Measurements from ENCODE around the gene RIC8A.

The RIC8A gene

GRCh38 chr11:206002-206384 is 1.5 kb upstream of the RIC8A start:
- peak overlapping the region; percentile 93; the same call in 1 of the 2 replicates for H3K9ac ChIP-seq (ENCODE audit: low read depth, low read length)
- peak overlapping the region; percentile 92 for H3K4me3 ChIP-seq (ENCODE audit: low read length)
- peaks cover 25% of the 10 kb centered on the region for H3K36me3 ChIP-seq (ENCODE audit: insufficient read depth, low read depth, low read length)
- H3K27ac ChIP-seq (ENCODE audit: low read length) = no peak overlapping the region
- no peaks in the 10 kb centered on the region for H3K27me3 ChIP-seq (ENCODE audit: insufficient read depth, low read length)
- H3K4me1 ChIP-seq (ENCODE audit: insufficient read depth, low read length) = peaks cover 10% of the 10 kb centered on the region
- H3K9me3 ChIP-seq (ENCODE audit: insufficient read depth, low read depth, low read length) = no peaks in the 10 kb centered on the region

DNA sequence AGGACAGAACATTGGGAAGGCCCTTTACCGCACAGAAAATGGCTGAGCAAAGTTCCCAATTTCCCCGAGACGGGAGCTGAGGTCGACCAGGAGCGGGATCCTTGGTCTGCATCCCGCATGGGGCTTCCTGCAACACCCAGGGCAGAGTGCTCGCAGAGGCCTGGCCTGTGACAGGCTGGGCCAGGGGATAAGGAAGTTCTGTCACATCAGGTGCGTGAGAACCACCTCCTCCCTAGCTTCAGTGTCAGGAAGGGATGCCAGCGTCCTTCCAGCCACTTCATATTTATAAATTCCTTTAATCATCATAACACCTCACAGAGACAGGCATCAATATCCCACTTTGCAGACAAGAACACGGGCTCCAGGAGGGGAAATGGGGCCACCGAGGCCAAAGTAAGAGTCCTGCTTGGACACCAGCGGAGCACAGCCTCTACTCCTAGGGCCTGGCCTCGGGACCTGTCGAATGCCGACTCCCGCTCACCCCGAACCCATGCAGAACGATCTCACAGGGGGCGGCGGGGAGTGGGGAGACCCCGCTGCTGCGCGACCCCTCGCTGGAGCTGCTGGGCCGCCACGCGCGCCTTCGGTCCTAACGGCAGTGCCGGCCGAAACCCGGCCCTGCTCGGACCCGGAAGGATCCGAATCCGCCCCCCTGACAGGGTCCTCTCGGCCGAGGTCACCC is 841 bp upstream of the RIC8A start:
- H3K27ac ChIP-seq (ENCODE audit: low read length) = no peak overlapping the region
- H3K36me3 ChIP-seq (ENCODE audit: insufficient read depth, low read depth, low read length) = peaks cover 32% of the 10 kb centered on the region
- H3K27me3 ChIP-seq (ENCODE audit: insufficient read depth, low read length) = no peaks in the 10 kb centered on the region
- H3K4me3 ChIP-seq (ENCODE audit: low read length) = peak overlapping the region; percentile 92
- no peaks in the 10 kb centered on the region for H3K9me3 ChIP-seq (ENCODE audit: insufficient read depth, low read depth, low read length)
- H3K4me1 ChIP-seq (ENCODE audit: insufficient read depth, low read length) = peaks cover 10% of the 10 kb centered on the region
- peak overlapping the region; percentile 93 for H3K9ac ChIP-seq (ENCODE audit: low read depth, low read length)

DNA sequence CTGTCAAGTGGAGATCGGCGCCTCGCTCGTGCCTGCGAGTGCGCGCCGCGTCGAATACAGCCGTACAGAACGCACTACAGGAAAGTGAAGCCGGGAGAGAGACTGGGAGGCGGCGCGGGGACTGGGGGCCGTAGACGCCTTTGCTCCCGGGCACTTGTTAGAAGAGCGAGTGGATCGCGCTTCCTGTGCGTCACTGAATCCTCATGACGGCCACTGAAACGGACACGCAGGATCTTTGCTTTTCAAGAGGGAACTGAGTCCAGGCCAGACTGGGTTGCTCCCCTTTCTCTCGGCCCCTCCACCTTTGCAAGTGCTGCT is 314 bp downstream of the RIC8A start:
- H3K27ac ChIP-seq (ENCODE audit: low read length) = peak overlapping the region; percentile 68

GRCh38 chr11:208181-208916 is 841 bp downstream of the RIC8A start:
- no peaks in the 10 kb centered on the region for H3K9me3 ChIP-seq (ENCODE audit: insufficient read depth, low read depth, low read length)
- H3K4me3 ChIP-seq (ENCODE audit: low read length) = peak overlapping the region; percentile 92
- no peaks in the 10 kb centered on the region for H3K27me3 ChIP-seq (ENCODE audit: insufficient read depth, low read length)
- H3K36me3 ChIP-seq (ENCODE audit: insufficient read depth, low read depth, low read length) = peaks cover 49% of the 10 kb centered on the region
- H3K4me1 ChIP-seq (ENCODE audit: insufficient read depth, low read length) = peaks cover 10% of the 10 kb centered on the region
- peak overlapping the region; percentile 68 for H3K27ac ChIP-seq (ENCODE audit: low read length)
- H3K9ac ChIP-seq (ENCODE audit: low read depth, low read length) = peak overlapping the region; percentile 93

More for the DNA sequence above, 314 bp downstream of the RIC8A start:
- H3K27me3 ChIP-seq (ENCODE audit: insufficient read depth, low read length) = no peaks in the 10 kb centered on the region
- peaks cover 44% of the 10 kb centered on the region for H3K36me3 ChIP-seq (ENCODE audit: insufficient read depth, low read depth, low read length)
- H3K4me1 ChIP-seq (ENCODE audit: insufficient read depth, low read length) = peaks cover 10% of the 10 kb centered on the region
- peak overlapping the region; percentile 93 for H3K9ac ChIP-seq (ENCODE audit: low read depth, low read length)
- no peaks in the 10 kb centered on the region for H3K9me3 ChIP-seq (ENCODE audit: insufficient read depth, low read depth, low read length)
- peak overlapping the region; percentile 92 for H3K4me3 ChIP-seq (ENCODE audit: low read length)

DNA sequence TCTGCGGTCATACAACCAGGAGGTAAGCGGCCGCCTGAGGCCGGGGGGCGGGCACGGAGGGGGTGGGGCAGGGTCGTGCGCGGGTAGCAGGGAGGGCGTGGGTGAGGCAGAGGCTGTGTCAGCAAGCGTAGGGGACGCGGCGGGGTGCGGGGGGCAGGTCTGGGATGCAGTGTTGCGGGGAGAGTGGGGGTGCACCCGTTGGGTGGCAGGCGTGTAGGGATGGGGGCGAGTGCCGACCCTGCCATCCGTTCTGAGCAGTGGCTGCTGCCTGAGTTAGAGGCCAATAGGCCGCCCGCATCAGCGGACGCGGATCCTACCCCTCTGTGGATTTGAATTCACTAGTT is 1.4 kb downstream of the RIC8A start:
- H3K4me1 ChIP-seq (ENCODE audit: insufficient read depth, low read length) = peaks cover 10% of the 10 kb centered on the region
- no peak overlapping the region for H3K27ac ChIP-seq (ENCODE audit: low read length)
- H3K9ac ChIP-seq (ENCODE audit: low read depth, low read length) = peak overlapping the region; percentile 93
- no peaks in the 10 kb centered on the region for H3K9me3 ChIP-seq (ENCODE audit: insufficient read depth, low read depth, low read length)
- peaks cover 53% of the 10 kb centered on the region for H3K36me3 ChIP-seq (ENCODE audit: insufficient read depth, low read depth, low read length)
- H3K27me3 ChIP-seq (ENCODE audit: insufficient read depth, low read length) = no peaks in the 10 kb centered on the region
- H3K4me3 ChIP-seq (ENCODE audit: low read length) = peak overlapping the region; percentile 92

DNA sequence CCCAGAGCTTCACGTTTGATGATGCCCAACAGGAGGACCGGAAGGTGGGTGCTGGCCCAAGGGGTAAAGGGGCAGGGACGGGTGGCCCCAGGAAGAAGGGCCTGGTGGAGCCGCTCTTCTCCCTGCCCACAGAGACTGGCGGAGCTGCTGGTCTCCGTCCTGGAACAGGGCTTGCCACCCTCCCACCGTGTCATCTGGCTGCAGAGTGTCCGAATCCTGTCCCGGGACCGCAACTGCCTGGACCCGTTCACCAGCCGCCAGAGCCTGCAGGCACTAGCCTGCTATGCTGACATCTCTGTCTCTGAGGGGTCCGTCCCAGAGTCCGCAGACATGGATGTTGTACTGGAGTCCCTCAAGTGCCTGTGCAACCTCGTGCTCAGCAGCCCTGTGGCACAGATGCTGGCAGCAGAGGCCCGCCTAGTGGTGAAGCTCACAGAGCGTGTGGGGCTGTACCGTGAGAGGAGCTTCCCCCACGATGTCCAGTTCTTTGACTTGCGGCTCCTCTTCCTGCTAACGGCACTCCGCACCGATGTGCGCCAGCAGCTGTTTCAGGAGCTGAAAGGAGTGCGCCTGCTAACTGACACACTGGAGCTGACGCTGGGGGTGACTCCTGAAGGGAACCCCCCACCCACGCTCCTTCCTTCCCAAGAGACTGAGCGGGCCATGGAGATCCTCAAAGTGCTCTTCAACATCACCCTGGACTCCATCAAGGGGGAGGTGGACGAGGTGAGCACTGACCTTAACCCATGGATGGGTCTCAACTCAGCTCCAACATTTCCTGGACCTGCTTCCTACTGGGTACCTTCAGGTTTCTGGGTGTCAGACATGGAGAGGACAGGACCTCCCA is 2.0 kb downstream of the RIC8A start:
- Histone ChIP-seq H3K27me3 (ENCODE audit: insufficient read depth, low read length) (no peaks in the 10 kb centered on the region), H3K4me1 (ENCODE audit: insufficient read depth, low read length) (peaks cover 10% of the 10 kb centered on the region), H3K27ac (ENCODE audit: low read length) (no peak overlapping the region), H3K9ac (ENCODE audit: low read depth, low read length) (peak overlapping the region; percentile 93), H3K4me3 (ENCODE audit: low read length) (peak overlapping the region; percentile 92), H3K36me3 (ENCODE audit: insufficient read depth, low read depth, low read length) (peaks cover 57% of the 10 kb centered on the region), H3K9me3 (ENCODE audit: insufficient read depth, low read depth, low read length) (no peaks in the 10 kb centered on the region)

DNA sequence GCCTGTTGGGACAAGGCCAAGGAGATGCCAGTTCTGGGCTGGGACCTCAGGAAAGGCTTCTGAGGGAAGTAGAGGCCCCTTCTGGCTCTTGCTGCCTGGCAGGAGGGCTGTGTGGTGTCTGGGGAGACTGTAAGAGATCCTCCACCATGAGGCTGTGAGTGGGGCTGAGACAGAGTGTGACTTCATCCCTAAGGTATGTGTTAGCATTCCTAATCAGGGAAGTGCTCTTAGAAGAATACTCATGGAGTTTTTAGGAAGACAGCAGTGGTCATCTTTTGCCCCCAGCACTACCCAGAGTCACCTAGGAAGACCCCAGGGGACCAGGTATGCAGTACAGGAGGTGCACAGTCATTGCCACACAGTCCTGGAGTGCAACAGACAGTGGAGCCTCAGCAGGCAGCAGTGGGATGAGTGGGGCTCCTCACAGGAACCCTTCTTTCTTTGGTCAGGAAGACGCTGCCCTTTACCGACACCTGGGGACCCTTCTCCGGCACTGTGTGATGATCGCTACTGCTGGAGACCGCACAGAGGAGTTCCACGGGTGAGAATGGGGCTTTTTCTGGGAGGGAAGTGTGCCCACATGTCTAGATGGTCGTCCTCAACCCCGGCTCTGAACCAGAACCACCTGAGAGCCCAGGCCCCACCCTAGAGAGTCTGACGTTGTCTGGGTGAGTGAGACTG is 2.8 kb downstream of the RIC8A start:
- Histone ChIP-seq H3K36me3 (ENCODE audit: insufficient read depth, low read depth, low read length) (peaks cover 60% of the 10 kb centered on the region), H3K9ac (ENCODE audit: low read depth, low read length) (no peak overlapping the region), H3K4me3 (ENCODE audit: low read length) (0 out of 2 replicates have a peak overlapping the region, but pooled peaks have one; percentile 92), H3K9me3 (ENCODE audit: insufficient read depth, low read depth, low read length) (no peaks in the 10 kb centered on the region), H3K27me3 (ENCODE audit: insufficient read depth, low read length) (no peaks in the 10 kb centered on the region), H3K4me1 (ENCODE audit: insufficient read depth, low read length) (peaks cover 10% of the 10 kb centered on the region), H3K27ac (ENCODE audit: low read length) (no peak overlapping the region)

DNA sequence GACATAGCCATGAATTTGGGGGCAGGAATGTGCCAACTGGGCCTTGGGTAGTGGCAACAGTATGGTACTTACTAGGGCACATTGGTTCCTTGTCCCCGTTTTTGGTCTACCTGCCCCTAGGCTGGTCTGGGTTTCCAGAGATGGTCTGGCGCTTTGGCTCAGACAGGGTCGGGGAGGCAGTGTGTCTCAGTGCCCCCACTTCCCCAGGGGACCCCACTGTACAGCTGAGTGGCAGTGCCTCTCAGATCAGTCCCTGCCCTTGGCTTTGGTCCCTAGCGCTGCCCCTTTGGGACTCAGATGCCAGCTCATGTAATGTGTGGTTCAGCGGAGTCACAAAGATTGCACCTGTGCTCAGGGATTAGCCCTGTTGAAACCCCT is 3.3 kb downstream of the RIC8A start:
- H3K9me3 ChIP-seq (ENCODE audit: insufficient read depth, low read depth, low read length) = no peaks in the 10 kb centered on the region
- H3K4me1 ChIP-seq (ENCODE audit: insufficient read depth, low read length) = peaks cover 10% of the 10 kb centered on the region
- H3K27ac ChIP-seq (ENCODE audit: low read length) = no peak overlapping the region
- no peak overlapping the region for H3K4me3 ChIP-seq (ENCODE audit: low read length)
- peaks cover 62% of the 10 kb centered on the region for H3K36me3 ChIP-seq (ENCODE audit: insufficient read depth, low read depth, low read length)
- H3K27me3 ChIP-seq (ENCODE audit: insufficient read depth, low read length) = no peaks in the 10 kb centered on the region
- no peak overlapping the region for H3K9ac ChIP-seq (ENCODE audit: low read depth, low read length)

GRCh38 chr11:211295-211694 is 3.8 kb downstream of the RIC8A start:
- Histone ChIP-seq H3K4me1 (ENCODE audit: insufficient read depth, low read length) (peaks cover 10% of the 10 kb centered on the region), H3K9ac (ENCODE audit: low read depth, low read length) (no peak overlapping the region), H3K4me3 (ENCODE audit: low read length) (no peak overlapping the region), H3K36me3 (ENCODE audit: insufficient read depth, low read depth, low read length) (peaks cover 64% of the 10 kb centered on the region), H3K27me3 (ENCODE audit: insufficient read depth, low read length) (no peaks in the 10 kb centered on the region), H3K27ac (ENCODE audit: low read length) (no peak overlapping the region), H3K9me3 (ENCODE audit: insufficient read depth, low read depth, low read length) (no peaks in the 10 kb centered on the region)

GRCh38 chr11:211741-212140 is 4.2 kb downstream of the RIC8A start:
- Histone ChIP-seq H3K4me1 (ENCODE audit: insufficient read depth, low read length) (peaks cover 8% of the 10 kb centered on the region; the same call in 1 of the 2 replicates), H3K27ac (ENCODE audit: low read length) (no peak overlapping the region), H3K9me3 (ENCODE audit: insufficient read depth, low read depth, low read length) (no peaks in the 10 kb centered on the region), H3K27me3 (ENCODE audit: insufficient read depth, low read length) (no peaks in the 10 kb centered on the region), H3K4me3 (ENCODE audit: low read length) (no peak overlapping the region), H3K9ac (ENCODE audit: low read depth, low read length) (no peak overlapping the region), H3K36me3 (ENCODE audit: insufficient read depth, low read depth, low read length) (peaks cover 64% of the 10 kb centered on the region)
